OCI-LY3 (cell line): ENCODE results near the gene TBX4.

Experiments
- H2AFZ ChIP-seq: fragments of 200-600, 300-600 bp; shearing (Covaris generic); 2 replicates; pipeline ENCODE4 v1.6.0; 2014; ENCODE audit warnings: antibody characterized with exemption, low read depth, low read length
- H3K27ac ChIP-seq: fragments of 200-600, 300-600 bp; sonication (generic); 2 replicates; pipeline ENCODE4 v1.5.1; 2014; ENCODE audit warnings: mild to moderate bottlenecking, low read length, moderate library complexity, mixed read lengths
- H3K27me3 ChIP-seq: fragments of 200-600, 300-600 bp; sonication (generic); 2 replicates; pipeline ENCODE4 v1.6.1; 2014; ENCODE audit warnings: low read depth, low read length, mixed read lengths
- H3K36me3 ChIP-seq: fragments of 200-600, 300-600 bp; sonication (generic); replicated peaks from 2 replicates; pipeline ENCODE3; 2014; ENCODE audit warnings: low read depth, low read length, mixed read lengths
- H3K4me1 ChIP-seq: fragments of 300-600, 200-600 bp; sonication (generic); 2 replicates; pipeline ENCODE4 v1.6.1; 2014; ENCODE audit warnings: low read length, mixed read lengths
- H3K4me2 ChIP-seq: fragments of 200-600, 300-600 bp; sonication (generic); 2 replicates; pipeline ENCODE4 v1.6.1; 2014; ENCODE audit warnings: low read length, mixed read lengths
- H3K4me3 ChIP-seq: fragments of 300-600, 200-600 bp; sonication (generic); 2 replicates; pipeline ENCODE4 v1.5.1; 2014; ENCODE audit warnings: antibody characterized with exemption, mild to moderate bottlenecking, low read length, moderate library complexity
- H3K79me2 ChIP-seq: fragments of 300-600, 200-600 bp; shearing (Covaris generic); 2 replicates; pipeline ENCODE4 v1.6.1; 2014; ENCODE audit warnings: mild to moderate bottlenecking, low read length, mixed read lengths
- H3K9ac ChIP-seq: fragments of 300-600, 200-600 bp; shearing (Covaris generic); 2 replicates; pipeline ENCODE4 v1.6.0; 2014; ENCODE audit warnings: mild to moderate bottlenecking, low read length, moderate library complexity
- H3K9me3 ChIP-seq: fragments of 200-600, 300-600 bp; shearing (Covaris generic); 2 replicates; pipeline ENCODE4 v1.6.1; 2014; ENCODE audit warnings: low read length, mixed read lengths; ENCODE audit not compliant: insufficient read depth
- H4K20me1 ChIP-seq: fragments of 200-600, 300-600 bp; sonication (generic); 2 replicates; pipeline ENCODE4 v1.6.1; 2016; ENCODE audit warnings: low read length, mixed read lengths; ENCODE audit not compliant: insufficient read depth
- CTCF ChIP-seq: fragments of 200-600, 300-600 bp; sonication (generic); IDR thresholded peaks from 2 replicates; pipeline ENCODE4 v1.5.1; 2014; ENCODE audit warnings: antibody characterized with exemption, low read length, low read depth
- EZH2phosphoT487 ChIP-seq: fragments of 200-600 bp; shearing (Covaris generic); IDR thresholded peaks from 2 replicates; pipeline ENCODE4 v1.6.1; 2018; ENCODE audit warnings: antibody characterized with exemption, mixed run types, low read depth

The TBX4 gene

GRCh38 chr17:61531223-61531622 lies 79.0 kb downstream of the TBX4 start:
- Histone ChIP-seq H3K9me3 (no peaks in the 10 kb centered on the region), H3K79me2 (no peaks in the 10 kb centered on the region), H2AFZ (no peak overlapping the region), H3K9ac (no peak overlapping the region), H3K4me2 (no peak overlapping the region), H3K27ac (no peak overlapping the region), H3K27me3 (peaks cover 5% of the 10 kb centered on the region), H4K20me1 (no peaks in the 10 kb centered on the region), H3K4me3 (no peak overlapping the region), H3K4me1 (no peaks in the 10 kb centered on the region), H3K36me3 (no peaks in the 10 kb centered on the region)
- TF ChIP-seq CTCF (no peak), EZH2phosphoT487 (no peak)

- no peaks in the 10 kb centered on the region for H3K9me3 ChIP-seq
Observed at GRCh38 chr17:61532826-61533225, 80.6 kb downstream of the TBX4 start.

GRCh38 chr17:61533797-61534196 lies 81.6 kb downstream of the TBX4 start:
- no peak overlapping the region for H3K27ac ChIP-seq
- H3K27me3 ChIP-seq: no peaks in the 10 kb centered on the region
- no peak overlapping the region for H3K4me2 ChIP-seq
- no peaks in the 10 kb centered on the region for H4K20me1 ChIP-seq
- H3K79me2 ChIP-seq: no peaks in the 10 kb centered on the region
- no peak overlapping the region for H3K4me3 ChIP-seq
- H3K36me3 ChIP-seq: no peaks in the 10 kb centered on the region
- H3K9me3 ChIP-seq: no peaks in the 10 kb centered on the region
- no peak overlapping the region for H2AFZ ChIP-seq
- no peak for TF ChIP-seq CTCF
- TF ChIP-seq EZH2phosphoT487: no peak
- H3K4me1 ChIP-seq: no peaks in the 10 kb centered on the region
- H3K9ac ChIP-seq: no peak overlapping the region

More at GRCh38 chr17:61532826-61533225, 80.6 kb downstream of the TBX4 start:
- no peak overlapping the region for H3K4me2 ChIP-seq
- TF ChIP-seq EZH2phosphoT487 (no peak), CTCF (no peak)
- H4K20me1 ChIP-seq: no peaks in the 10 kb centered on the region
- H3K4me3 ChIP-seq: no peak overlapping the region
- H3K79me2 ChIP-seq: no peaks in the 10 kb centered on the region
- H3K27ac ChIP-seq: no peak overlapping the region
- H3K27me3 ChIP-seq: no peaks in the 10 kb centered on the region
- H3K36me3 ChIP-seq: no peaks in the 10 kb centered on the region
- no peak overlapping the region for H2AFZ ChIP-seq
- no peaks in the 10 kb centered on the region for H3K4me1 ChIP-seq
- no peak overlapping the region for H3K9ac ChIP-seq

- no peak overlapping the region for H3K4me3 ChIP-seq
- H2AFZ ChIP-seq: no peak overlapping the region
Observed at GRCh38 chr17:61534414-61534813, 82.2 kb downstream of the TBX4 start.

More at GRCh38 chr17:61534414-61534813, 82.2 kb downstream of the TBX4 start:
- Histone ChIP-seq H3K27ac (no peak overlapping the region), H3K36me3 (no peaks in the 10 kb centered on the region), H3K9ac (no peak overlapping the region), H3K27me3 (no peaks in the 10 kb centered on the region), H3K9me3 (no peaks in the 10 kb centered on the region), H3K4me1 (no peaks in the 10 kb centered on the region), H3K79me2 (no peaks in the 10 kb centered on the region), H4K20me1 (no peaks in the 10 kb centered on the region), H3K4me2 (no peak overlapping the region)
- TF ChIP-seq EZH2phosphoT487: no peak
- TF ChIP-seq CTCF: no peak
